ENCODE data around the gene KMT2E. TPM values are rescaled to one million over a fixed set of nuclear protein-coding genes. Genes with fewer than 3 reads are reported as not detected.

KMT2E gene
- total RNA-seq, 1 donor from 2014 or later: 107 TPM

DNA sequence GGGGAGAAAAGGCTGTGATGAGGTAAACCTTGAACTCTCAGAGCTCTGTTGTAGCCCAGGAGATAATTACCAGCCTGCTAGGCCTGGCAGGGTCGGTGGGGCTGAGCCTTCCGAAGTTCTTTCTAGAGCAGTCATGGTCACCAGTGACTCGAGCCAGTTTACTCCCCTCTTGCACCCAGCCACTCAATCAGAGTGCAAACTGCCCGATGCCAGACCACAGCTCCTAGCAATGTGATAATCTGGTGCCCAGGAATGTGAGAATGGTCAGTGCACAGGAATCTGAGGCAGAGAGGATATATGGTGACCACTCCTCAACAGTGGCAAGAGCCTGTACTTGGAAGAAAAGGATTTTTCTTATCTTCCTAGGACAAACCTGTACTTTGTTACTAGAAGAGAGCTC, 46.4 kb upstream of the KMT2E start:
- H3K36me3 Mint-ChIP-seq (ENCODE audit: insufficient read depth): no peaks in the 10 kb centered on the region
- no peak overlapping the region for H3K27ac Mint-ChIP-seq
- no peaks in the 10 kb centered on the region for H3K9me3 Mint-ChIP-seq (ENCODE audit: low read depth)
- TF ChIP-seq, protein P1, sequence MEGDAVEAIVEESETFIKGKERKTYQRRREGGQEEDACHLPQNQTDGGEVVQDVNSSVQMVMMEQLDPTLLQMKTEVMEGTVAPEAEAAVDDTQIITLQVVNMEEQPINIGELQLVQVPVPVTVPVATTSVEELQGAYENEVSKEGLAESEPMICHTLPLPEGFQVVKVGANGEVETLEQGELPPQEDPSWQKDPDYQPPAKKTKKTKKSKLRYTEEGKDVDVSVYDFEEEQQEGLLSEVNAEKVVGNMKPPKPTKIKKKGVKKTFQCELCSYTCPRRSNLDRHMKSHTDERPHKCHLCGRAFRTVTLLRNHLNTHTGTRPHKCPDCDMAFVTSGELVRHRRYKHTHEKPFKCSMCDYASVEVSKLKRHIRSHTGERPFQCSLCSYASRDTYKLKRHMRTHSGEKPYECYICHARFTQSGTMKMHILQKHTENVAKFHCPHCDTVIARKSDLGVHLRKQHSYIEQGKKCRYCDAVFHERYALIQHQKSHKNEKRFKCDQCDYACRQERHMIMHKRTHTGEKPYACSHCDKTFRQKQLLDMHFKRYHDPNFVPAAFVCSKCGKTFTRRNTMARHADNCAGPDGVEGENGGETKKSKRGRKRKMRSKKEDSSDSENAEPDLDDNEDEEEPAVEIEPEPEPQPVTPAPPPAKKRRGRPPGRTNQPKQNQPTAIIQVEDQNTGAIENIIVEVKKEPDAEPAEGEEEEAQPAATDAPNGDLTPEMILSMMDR (IDR thresholded peaks at IDR 0.05; ENCODE audit: unreplicated experiment): no peak
- H3K4me3 Mint-ChIP-seq (ENCODE audit: low read depth): no peak overlapping the region
- peaks cover 14% of the 10 kb centered on the region for H3K4me1 Mint-ChIP-seq (ENCODE audit: low read depth)
- no peak for DNase-seq (ENCODE audit: low spot score, unreplicated experiment)
- no peaks in the 10 kb centered on the region for H3K27me3 Mint-ChIP-seq

- no peak for DNase-seq (ENCODE audit: low spot score, unreplicated experiment)
- H3K4me1 Mint-ChIP-seq (ENCODE audit: low read depth): peaks cover 14% of the 10 kb centered on the region
- no peak overlapping the region for H3K4me3 Mint-ChIP-seq (ENCODE audit: low read depth)
- no peaks in the 10 kb centered on the region for H3K36me3 Mint-ChIP-seq (ENCODE audit: insufficient read depth)
- TF ChIP-seq, protein P1 (IDR thresholded peaks at IDR 0.05; ENCODE audit: unreplicated experiment): no peak
- H3K9me3 Mint-ChIP-seq (ENCODE audit: low read depth): no peaks in the 10 kb centered on the region
- no peaks in the 10 kb centered on the region for H3K27me3 Mint-ChIP-seq
- H3K27ac Mint-ChIP-seq: no peak overlapping the region
These were observed 45.4 kb upstream of the KMT2E start for GRCh38 chr7:104968648-104969047.

DNA sequence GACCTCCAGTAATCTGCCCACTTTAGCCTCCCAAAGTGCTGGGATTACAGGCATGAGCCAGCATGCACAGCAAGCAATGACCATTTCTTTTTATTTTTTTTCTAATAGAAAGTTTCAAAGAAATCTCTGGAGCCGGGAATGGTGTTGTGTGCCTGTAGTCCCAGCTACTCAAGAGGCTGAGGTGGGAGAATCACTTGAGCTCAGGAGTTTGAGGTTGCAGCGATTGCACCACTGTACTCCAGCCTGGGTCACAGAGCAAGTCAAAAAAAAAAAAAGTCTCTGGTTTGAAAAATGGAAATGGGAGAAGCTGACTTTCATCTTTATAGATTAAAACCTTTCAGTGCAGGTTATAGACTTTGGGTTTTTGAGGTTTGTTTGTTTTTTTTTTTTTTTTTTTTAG, 44.8 kb upstream of the KMT2E start:
- H3K4me1 Mint-ChIP-seq (ENCODE audit: low read depth): peaks cover 14% of the 10 kb centered on the region
- H3K36me3 Mint-ChIP-seq (ENCODE audit: insufficient read depth): peaks cover 1% of the 10 kb centered on the region
- DNase-seq (ENCODE audit: low spot score, unreplicated experiment): no peak
- H3K27me3 Mint-ChIP-seq: no peaks in the 10 kb centered on the region
- H3K9me3 Mint-ChIP-seq (ENCODE audit: low read depth): no peaks in the 10 kb centered on the region
- TF ChIP-seq, protein P1 (IDR thresholded peaks at IDR 0.05; ENCODE audit: unreplicated experiment): no peak
- no peak overlapping the region for H3K4me3 Mint-ChIP-seq (ENCODE audit: low read depth)
- H3K27ac Mint-ChIP-seq: no peak overlapping the region

- peaks cover 6% of the 10 kb centered on the region for H3K36me3 Mint-ChIP-seq (ENCODE audit: insufficient read depth)
- peak overlapping the region; percentile 71 for H3K27ac Mint-ChIP-seq
- no peaks in the 10 kb centered on the region for H3K9me3 Mint-ChIP-seq (ENCODE audit: low read depth)
- no peaks in the 10 kb centered on the region for H3K27me3 Mint-ChIP-seq
- peaks cover 17% of the 10 kb centered on the region for H3K4me1 Mint-ChIP-seq (ENCODE audit: low read depth)
- no peak overlapping the region for H3K4me3 Mint-ChIP-seq (ENCODE audit: low read depth)
- TF ChIP-seq, protein P1 (IDR thresholded peaks at IDR 0.05; ENCODE audit: unreplicated experiment): no peak
- no peak for DNase-seq (ENCODE audit: low spot score, unreplicated experiment)
These were observed 42.5 kb upstream of the KMT2E start for GRCh38 chr7:104971290-104972071.

DNA sequence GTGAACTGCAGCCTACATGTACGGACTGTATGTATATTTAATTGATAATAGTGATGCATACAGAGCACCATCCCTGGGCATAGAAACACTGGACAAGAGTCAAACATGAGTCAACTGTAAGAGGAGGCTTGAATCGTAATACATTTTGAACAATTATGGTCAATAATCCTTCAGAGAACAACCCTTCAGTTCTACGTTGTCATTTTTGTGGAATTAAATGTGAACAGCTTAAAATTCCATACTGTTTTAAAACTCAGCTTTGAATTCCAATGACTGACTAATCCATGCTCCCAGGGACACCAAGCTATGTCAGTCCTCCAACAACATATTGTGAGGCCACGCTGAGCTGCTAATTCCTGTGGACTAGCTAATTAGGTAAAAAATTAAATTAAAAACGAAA, 41.5 kb upstream of the KMT2E start:
- Mint-ChIP-seq H3K4me1 (ENCODE audit: low read depth) (peaks cover 22% of the 10 kb centered on the region), H3K36me3 (ENCODE audit: insufficient read depth) (peaks cover 6% of the 10 kb centered on the region), H3K4me3 (ENCODE audit: low read depth) (no peak overlapping the region), H3K27me3 (no peaks in the 10 kb centered on the region), H3K9me3 (ENCODE audit: low read depth) (no peaks in the 10 kb centered on the region), H3K27ac (no peak overlapping the region)
- no peak for DNase-seq (ENCODE audit: low spot score, unreplicated experiment)
- TF ChIP-seq, protein P1 (IDR thresholded peaks at IDR 0.05; ENCODE audit: unreplicated experiment): no peak
